Psoas muscle (tissue), 8 donors: ENCODE data around the gene GINS3. TPM values are rescaled to one million over a fixed set of nuclear protein-coding genes. Genes with fewer than 3 reads are reported as not detected.
"Not testable (repeated sequence)": the region's sequence is repeated elsewhere in the genome, so short reads cannot be mapped to it uniquely, and the experiment has no call there.

Experiments used
- ATAC-seq, 4 donors: fragments of 200-7000 bp; cut with Tn5 transposase; one replicate each; pipeline ENCODE4 v1.9.1; 2020; ENCODE audit warnings: moderate library complexity in 3 of 4, mild to moderate bottlenecking in 2 of 4
- DNase-seq, 2 donors: peaks; one replicate each; pipeline ENCODE4 v3.0.0-alpha.2; 2020
- H3K27ac ChIP-seq: fragments of 200-600 bp; one replicate; pipeline ENCODE4 v1.8.0; 2022
- H3K27me3 ChIP-seq, 3 donors: fragments of 200-600 bp in 1 of 3; one replicate each; pipeline versions ENCODE4 v1.6.1 to v1.8.0; 2013 to 2022; ENCODE audit warnings: low read length in 2 of 3, mild to moderate bottlenecking in 2 of 3, moderate library complexity in 1 of 3; ENCODE audit not compliant: insufficient read depth in 3 of 3
- H3K36me3 ChIP-seq, 2 donors: fragments of 200-600 bp in 1 of 2; one replicate each; pipeline versions ENCODE4 v1.6.1 to v1.8.0; 2013 to 2022; ENCODE audit warnings: low read depth in 1 of 2, mild to moderate bottlenecking in 1 of 2, moderate library complexity in 1 of 2; ENCODE audit not compliant: insufficient read depth in 1 of 2
- H3K4me1 ChIP-seq: fragments of 200-600 bp; one replicate; pipeline ENCODE4 v1.8.0; 2022
- H3K4me3 ChIP-seq: fragments of 200-600 bp; one replicate; pipeline ENCODE4 v1.8.0; 2022; ENCODE audit warnings: mild to moderate bottlenecking
- H3K9me3 ChIP-seq: fragments of 200-600 bp; one replicate; pipeline ENCODE4 v1.8.0; 2022
- WGBS, 3 donors: extraction: QIAGEN DNeasy Blood & Tissue Kit; methylation state at CpG; one replicate each; pipeline versions ENCODE4 v1.1.6 to v1.1.7; 2013; 5-methylcytosine and 5-hydroxymethylcytosine counted together
- intact Hi-C, 2 donors: fragments of 100-400 bp; cut with DNase I; formaldehyde crosslinking; loops; one replicate each; pipeline versions ENCODE4 v1.11.0 to v1.14.2; 2022
- polyA plus RNA-seq, 3 donors: library from polyadenylated mRNA; stranded (reverse); fragments of 200-250 nt; gene quantifications; one replicate each; pipeline ENCODE4 v1.2.3, GENCODE V29; 2013
- total RNA-seq, 4 donors: library from RNA; stranded (reverse); fragmentation: NEBNext Ultra II Directional in 2 of 4; extraction: Animal tissue kit (Norgen Biotek cat#: 25700) in 2 of 4; gene quantifications; one replicate each; pipeline versions ENCODE4 v1.2.1 to v1.2.4, GENCODE V29; 2021 to 2023
- TF ChIP-seq, protein P1 (sequence below): fragments of 200-600 bp; IDR thresholded peaks from one replicate; pipeline ENCODE4 v1.8.0; 2022; ENCODE audit warnings: antibody characterized with exemption
- donor health status: healthy with polysubstance abuse.
- donor health status: DM: no; HTN: no; CAD: no; lungs with moderate emphysema.
- donor health status: Bipolar disorder and iron deficiency.
- donor health status: healthy.
- donor health status: DM: yes; HTN: yes; CAD: no.
- donor health status: DM: no; HTN: no; CAD: no.
- donor health status: DM: no; HTN: no; CAD: no.
- donor health status: DM: yes; HTN: yes; CAD: no.

GINS3 gene
- total and polyA plus RNA-seq, 7 donors: 0.86 to 2.2 (median 1.2) TPM

DNA sequence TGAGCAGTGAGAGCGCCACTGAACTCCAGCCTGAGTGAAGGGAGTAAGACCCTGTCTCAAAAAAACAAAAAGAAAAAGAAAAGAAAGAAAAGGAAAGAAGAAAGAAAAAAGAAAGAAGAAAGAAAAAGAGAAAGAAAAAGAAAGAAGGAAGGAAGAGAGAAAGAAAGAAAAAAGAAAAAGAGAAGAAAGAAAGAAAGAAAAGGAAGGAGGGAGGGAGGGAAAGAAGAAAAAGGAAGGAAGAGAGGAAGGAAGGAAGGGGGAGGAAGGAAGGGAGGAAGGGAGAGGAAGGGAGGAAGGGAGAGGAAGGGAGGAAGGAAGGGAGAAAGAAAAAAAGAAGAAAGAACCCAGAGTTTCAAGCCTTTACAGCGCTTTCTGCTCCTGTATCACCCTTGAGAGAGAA, 19.1 kb downstream of the GINS3 start:
- Histone ChIP-seq H3K36me3 (no peaks in the 10 kb centered on the region), H3K4me3 (no peak overlapping the region), H3K4me1 (no peaks in the 10 kb centered on the region), H3K9me3 (no peaks in the 10 kb centered on the region), H3K27me3 (no peaks in the 10 kb centered on the region), H3K27ac (no peak overlapping the region)
- DNase-seq (no peak), ATAC-seq (no peak)
- TF ChIP-seq, protein P1, sequence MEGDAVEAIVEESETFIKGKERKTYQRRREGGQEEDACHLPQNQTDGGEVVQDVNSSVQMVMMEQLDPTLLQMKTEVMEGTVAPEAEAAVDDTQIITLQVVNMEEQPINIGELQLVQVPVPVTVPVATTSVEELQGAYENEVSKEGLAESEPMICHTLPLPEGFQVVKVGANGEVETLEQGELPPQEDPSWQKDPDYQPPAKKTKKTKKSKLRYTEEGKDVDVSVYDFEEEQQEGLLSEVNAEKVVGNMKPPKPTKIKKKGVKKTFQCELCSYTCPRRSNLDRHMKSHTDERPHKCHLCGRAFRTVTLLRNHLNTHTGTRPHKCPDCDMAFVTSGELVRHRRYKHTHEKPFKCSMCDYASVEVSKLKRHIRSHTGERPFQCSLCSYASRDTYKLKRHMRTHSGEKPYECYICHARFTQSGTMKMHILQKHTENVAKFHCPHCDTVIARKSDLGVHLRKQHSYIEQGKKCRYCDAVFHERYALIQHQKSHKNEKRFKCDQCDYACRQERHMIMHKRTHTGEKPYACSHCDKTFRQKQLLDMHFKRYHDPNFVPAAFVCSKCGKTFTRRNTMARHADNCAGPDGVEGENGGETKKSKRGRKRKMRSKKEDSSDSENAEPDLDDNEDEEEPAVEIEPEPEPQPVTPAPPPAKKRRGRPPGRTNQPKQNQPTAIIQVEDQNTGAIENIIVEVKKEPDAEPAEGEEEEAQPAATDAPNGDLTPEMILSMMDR: no peak
- WGBS, 3 donors: 94 to 98% (median 97%) methylated on average over 2 of the region's 2 CpGs
- intact Hi-C loops: no loop called here

DNA sequence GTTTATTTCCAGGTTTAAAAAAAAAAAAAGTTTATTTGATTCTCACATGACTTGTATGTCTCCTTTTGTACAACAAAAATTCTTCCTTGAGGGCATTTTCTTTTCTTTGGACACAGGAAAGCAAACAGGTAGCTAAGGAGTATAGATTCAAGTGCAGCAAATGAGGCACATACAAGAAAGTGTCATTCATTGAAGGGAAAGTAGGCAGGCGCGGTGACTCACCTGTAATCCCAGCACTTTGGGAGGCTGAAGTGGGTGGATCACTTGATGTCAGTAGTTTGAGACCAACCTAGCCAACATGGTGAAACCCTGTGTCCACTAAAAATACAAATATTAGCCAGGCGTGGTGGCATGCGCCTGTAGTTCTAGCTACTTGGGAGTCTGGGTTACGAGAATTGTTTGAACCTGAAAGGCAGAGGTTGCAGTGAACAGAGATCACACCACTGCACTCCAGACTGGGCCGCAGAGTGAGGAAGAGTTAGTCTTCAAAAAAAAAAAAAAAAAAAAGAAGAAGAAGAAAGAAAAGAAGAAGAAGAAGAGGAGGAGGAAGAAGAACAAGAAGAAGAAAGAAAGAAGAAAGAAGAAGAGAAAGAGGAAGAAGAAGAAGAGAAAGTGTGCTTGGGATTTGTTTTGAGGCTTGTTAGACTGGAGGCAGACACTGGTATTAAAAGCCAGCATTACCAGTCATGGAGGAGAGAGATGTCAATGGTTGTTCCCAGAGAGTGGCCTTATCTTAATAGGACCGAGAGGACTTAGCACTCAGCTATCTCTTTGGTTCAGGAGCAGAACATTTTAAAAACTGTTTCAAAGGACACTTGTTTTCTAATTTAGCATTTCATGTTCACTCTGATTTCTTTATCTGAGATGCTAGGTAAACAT, 19.7 kb downstream of the GINS3 start:
- no peaks in the 10 kb centered on the region for H3K9me3 ChIP-seq
- TF ChIP-seq, protein P1: no peak
- no peak for DNase-seq
- WGBS, 3 donors: 91 to 92% (median 92%) methylated on average over 7 of the region's 7 CpGs
- no peaks in the 10 kb centered on the region for H3K27me3 ChIP-seq
- no peak overlapping the region for H3K4me3 ChIP-seq
- ATAC-seq: no peak
- H3K36me3 ChIP-seq: no peaks in the 10 kb centered on the region
- no peaks in the 10 kb centered on the region for H3K4me1 ChIP-seq
- intact Hi-C loops: no loop called here
- no peak overlapping the region for H3K27ac ChIP-seq

DNA sequence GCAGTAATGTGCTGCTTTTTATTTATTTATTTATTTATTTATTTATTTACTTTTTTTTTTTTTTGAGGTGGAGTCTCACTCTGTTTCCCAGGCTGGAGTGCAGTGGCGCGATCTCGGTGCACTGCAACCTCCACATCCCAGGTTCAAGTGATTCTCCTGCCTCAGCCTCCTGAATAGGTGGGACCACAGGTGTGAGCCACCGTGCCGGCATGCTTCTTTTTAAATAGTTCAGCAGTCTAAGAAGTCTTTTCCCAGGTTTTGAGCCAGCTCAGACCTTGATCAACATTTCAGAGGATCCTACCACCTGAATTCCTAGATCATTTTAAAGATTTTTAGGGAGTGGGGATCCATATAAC, 20.3 kb downstream of the GINS3 start:
- H3K27me3 ChIP-seq, DNase-seq, H3K36me3 ChIP-seq, H3K27ac ChIP-seq, ATAC-seq, intact Hi-C loops, H3K4me1 ChIP-seq, H3K4me3 ChIP-seq, H3K9me3 ChIP-seq: not testable (repeated sequence)
- WGBS, 3 donors: 88 to 95% (median 92%) methylated on average over 5 of the region's 5 CpGs

DNA sequence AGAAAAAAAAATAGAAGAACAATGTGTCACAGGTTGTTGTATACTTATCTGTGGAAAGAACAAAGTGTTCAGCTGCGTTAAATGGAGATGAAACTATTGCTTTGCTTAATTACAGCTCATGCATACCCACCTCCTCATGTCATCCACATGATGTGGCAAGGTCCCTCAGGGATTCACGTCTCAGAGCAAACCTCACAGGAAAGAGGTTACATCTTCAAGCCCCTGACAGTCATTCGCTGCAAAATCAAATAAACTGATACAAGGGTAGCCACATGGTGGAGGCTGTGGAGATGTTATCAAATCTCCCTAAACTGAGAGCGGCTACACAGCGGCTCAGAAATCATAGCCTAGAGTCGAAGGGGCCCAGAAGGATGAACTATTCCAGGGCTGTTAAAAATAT, 21.1 kb downstream of the GINS3 start:
- ATAC-seq (no peak), DNase-seq (no peak)
- H3K27me3 ChIP-seq: peaks cover 0 to 5% (median 0%) of the 10 kb centered on the region in 3 donors
- H3K9me3 ChIP-seq: no peaks in the 10 kb centered on the region
- intact Hi-C loops: no loop called here
- no peaks in the 10 kb centered on the region for H3K36me3 ChIP-seq
- no peak overlapping the region for H3K4me3 ChIP-seq
- TF ChIP-seq, protein P1: no peak
- H3K4me1 ChIP-seq: no peaks in the 10 kb centered on the region
- no peak overlapping the region for H3K27ac ChIP-seq
- 72 to 86% (median 82%) methylated on average over 6 of the region's 6 CpGs for WGBS, 3 donors

DNA sequence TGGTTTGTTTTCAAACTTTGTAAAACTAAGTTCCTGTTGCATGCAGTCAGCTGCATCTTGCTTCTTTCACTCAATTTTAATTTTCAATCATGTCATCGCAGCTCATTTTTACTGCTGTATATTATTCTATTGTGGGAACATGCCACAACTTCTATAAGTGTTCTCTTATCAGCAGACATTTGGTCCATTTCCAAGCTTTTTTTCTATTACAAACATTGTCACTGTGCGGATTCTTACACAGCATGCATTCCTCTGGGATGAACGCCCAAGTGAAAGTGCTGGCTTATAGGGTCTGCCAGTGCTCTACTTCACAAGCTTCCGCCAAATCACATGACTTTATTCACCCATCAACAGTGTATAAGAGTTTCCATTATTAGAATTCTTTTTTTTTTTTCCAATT, 22.7 kb downstream of the GINS3 start:
- Histone ChIP-seq H3K27me3 (peaks cover 0 to 9% (median 0%) of the 10 kb centered on the region in 3 donors), H3K4me3 (no peak overlapping the region), H3K4me1 (no peaks in the 10 kb centered on the region), H3K27ac (no peak overlapping the region), H3K36me3 (no peaks in the 10 kb centered on the region), H3K9me3 (no peaks in the 10 kb centered on the region)
- intact Hi-C loops: no loop called here
- DNase-seq (no peak), ATAC-seq (no peak)
- TF ChIP-seq, protein P1: no peak
- WGBS, 3 donors: 79 to 82% (median 81%) methylated on average over 4 of the region's 4 CpGs

DNA sequence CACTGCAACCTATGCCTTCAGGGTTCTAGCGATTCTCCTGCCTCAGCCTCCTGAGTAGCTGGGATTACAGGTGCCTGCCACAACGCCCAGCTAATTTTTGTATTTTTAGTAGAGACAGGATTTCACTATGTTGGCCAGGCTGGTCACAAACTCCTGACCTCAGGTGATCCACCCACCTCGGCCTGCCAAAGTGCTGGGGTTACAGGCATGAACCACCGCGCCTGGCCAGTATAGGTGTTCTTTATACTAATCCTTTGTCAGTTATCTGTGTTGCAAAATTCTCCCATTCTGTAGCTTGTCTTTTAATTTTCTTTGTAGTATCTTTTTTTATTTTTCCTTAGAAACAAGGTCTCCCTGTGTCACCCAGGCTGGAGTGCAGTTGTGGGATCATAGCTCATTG, 23.7 kb downstream of the GINS3 start:
- H3K36me3 ChIP-seq, H3K4me3 ChIP-seq, DNase-seq, intact Hi-C loops, H3K27ac ChIP-seq, H3K9me3 ChIP-seq, H3K27me3 ChIP-seq, ATAC-seq, H3K4me1 ChIP-seq: not testable (repeated sequence)
- 64 to 91% (median 91%) methylated on average over 5 of the region's 5 CpGs for WGBS, 3 donors
